Natural killer cell (primary cell): ENCODE measurements around the gene LRRC74B. TPM values are rescaled to one million over a fixed set of nuclear protein-coding genes. Genes with fewer than 3 reads are reported as not detected.
A peak's percentile ranks its signal among the peaks of the same experiment; 100 is the strongest.

Source experiments
- ATAC-seq, 3 donors: fragments of 150-1000 bp in 2 of 3; fragments of 200-7000 bp in 1 of 3; cut with Tn5 transposase; 1 replicate in 1 of 3; 2 replicates in 2 of 3; pipeline ENCODE4 v1.10.0; 2021; ENCODE audit warnings: mild to moderate bottlenecking in 2 of 3, moderate library complexity in 2 of 3
- DNase-seq, 2 donors: peaks; one replicate each; pipeline versions ENCODE4 v3.0.0 to v3.0.0-alpha.2; 2013 to 2021; ENCODE audit warnings: mixed read lengths in 1 of 2
- H3K27ac ChIP-seq: one replicate; pipeline ENCODE4 v1.5.1; 2013; ENCODE audit warnings: mild to moderate bottlenecking, low read length
- H3K27me3 ChIP-seq: one replicate; pipeline ENCODE4 v1.6.1; 2013; ENCODE audit warnings: low read length; ENCODE audit not compliant: control insufficient read depth, insufficient read depth
- H3K36me3 ChIP-seq: one replicate; pipeline ENCODE4 v1.6.1; 2013; ENCODE audit warnings: low read length; ENCODE audit not compliant: control insufficient read depth, insufficient read depth
- H3K4me1 ChIP-seq: one replicate; pipeline ENCODE4 v1.6.1; 2013; ENCODE audit warnings: low read length; ENCODE audit not compliant: control insufficient read depth, insufficient read depth
- H3K4me3 ChIP-seq: one replicate; pipeline ENCODE4 v1.5.1; 2013; ENCODE audit warnings: low read length
- H3K9me3 ChIP-seq: one replicate; pipeline ENCODE4 v1.6.1; 2013; ENCODE audit warnings: low read length; ENCODE audit not compliant: control insufficient read depth, insufficient read depth
- H3K27ac Mint-ChIP-seq, 2 donors: one replicate each; pipeline ENCODE4 v1.8.0; 2022; ENCODE audit warnings: mild to moderate bottlenecking in 2 of 2, mixed read lengths in 2 of 2, moderate library complexity in 1 of 2
- H3K27me3 Mint-ChIP-seq, 2 donors: one replicate each; pipeline ENCODE4 v1.8.0; 2022; ENCODE audit warnings: low read depth in 2 of 2, mixed read lengths in 2 of 2
- H3K36me3 Mint-ChIP-seq: one replicate; pipeline ENCODE4 v1.8.0; 2022; ENCODE audit warnings: mixed read lengths
- H3K4me1 Mint-ChIP-seq, 2 donors: one replicate each; pipeline ENCODE4 v1.8.0; 2022; ENCODE audit warnings: mixed read lengths in 2 of 2
- H3K4me3 Mint-ChIP-seq: one replicate; pipeline ENCODE4 v1.8.0; 2022; ENCODE audit warnings: mild to moderate bottlenecking, moderate library complexity, mixed read lengths
- H3K9me3 Mint-ChIP-seq, 2 donors: one replicate each; pipeline ENCODE4 v1.8.0; 2022; ENCODE audit warnings: mixed read lengths in 2 of 2
- CTCF ChIP-seq: fragments of 200-600 bp; IDR thresholded peaks from one replicate; pipeline ENCODE4 v1.8.0; 2022; ENCODE audit warnings: antibody characterized with exemption
- WGBS: methylation state at CpG from one replicate; pipeline ENCODE4 v1.1.7; 2013; ENCODE audit warnings: missing lambda C conversion rate; ENCODE audit not compliant: insufficient coverage; 5-methylcytosine and 5-hydroxymethylcytosine counted together
- intact Hi-C: fragments of 100-400 bp; cut with micrococcal nuclease; formaldehyde crosslinking; loops from one replicate; pipeline ENCODE4 v1.14.2; 2022
- total RNA-seq, 4 donors: library from RNA; stranded (reverse); fragments of 120-200 nt in 1 of 4; gene quantifications; one replicate each; pipeline versions ENCODE4 v1.2.3 to v1.2.4, GENCODE V29; 2013 to 2022

The LRRC74B gene
- total RNA-seq, 3 donors from 2014 or later (not counting 1 experiment from before 2014, with no cell fraction given), result 0.11 TPM; not detected in 2

GRCh38 chr22:21022507-21022906 is 23.2 kb upstream of the LRRC74B start:
- Histone ChIP-seq H3K27me3 (no peaks in the 10 kb centered on the region), H3K9me3 (no peaks in the 10 kb centered on the region), H3K4me3 (no peak overlapping the region), H3K4me1 (peaks cover 10% of the 10 kb centered on the region), H3K36me3 (no peaks in the 10 kb centered on the region), H3K27ac (no peak overlapping the region)
- ATAC-seq, result no peak
- H3K36me3 Mint-ChIP-seq, result no peaks in the 10 kb centered on the region
- H3K9me3 Mint-ChIP-seq, result no peaks in the 10 kb centered on the region
- no peak overlapping the region for H3K27ac Mint-ChIP-seq
- intact Hi-C loops, result no loop called here
- no peak overlapping the region for H3K4me3 Mint-ChIP-seq
- H3K27me3 Mint-ChIP-seq, result no peaks in the 10 kb centered on the region
- 82% methylated on average over 8 of the region's 10 CpGs for WGBS
- no peak for TF ChIP-seq CTCF
- DNase-seq, result no peak
- peaks cover 6 to 10% of the 10 kb centered on the region in 2 donors for H3K4me1 Mint-ChIP-seq

GRCh38 chr22:21022955-21023614 is 22.7 kb upstream of the LRRC74B start:
- ATAC-seq, result no peak

GRCh38 chr22:21025266-21025665 is 20.5 kb upstream of the LRRC74B start:
- Histone ChIP-seq H3K9me3 (no peaks in the 10 kb centered on the region), H3K27ac (no peak overlapping the region), H3K4me1 (peaks cover 10% of the 10 kb centered on the region), H3K27me3 (no peaks in the 10 kb centered on the region), H3K36me3 (no peaks in the 10 kb centered on the region), H3K4me3 (no peak overlapping the region)
- no peak overlapping the region for H3K4me3 Mint-ChIP-seq
- no peaks in the 10 kb centered on the region for H3K36me3 Mint-ChIP-seq
- DNase-seq (peak in 1 of 2 donors; percentile 31), ATAC-seq (peak in 1 of 3 donors; percentile 48)
- WGBS, result 40% methylated on average over 8 of the region's 8 CpGs
- no peak for TF ChIP-seq CTCF
- peaks cover 6 to 10% of the 10 kb centered on the region in 2 donors for H3K4me1 Mint-ChIP-seq
- intact Hi-C loops, result no loop called here
- H3K9me3 Mint-ChIP-seq, result no peaks in the 10 kb centered on the region
- H3K27ac Mint-ChIP-seq, result peak overlapping the region in 1 of 2 donors; percentile 42
- peaks cover 0 to 3% of the 10 kb centered on the region in 2 donors for H3K27me3 Mint-ChIP-seq

More at GRCh38 chr22:21022955-21023614, 22.7 kb upstream of the LRRC74B start:
- Histone ChIP-seq H3K9me3 (no peaks in the 10 kb centered on the region), H3K27me3 (no peaks in the 10 kb centered on the region), H3K4me1 (peaks cover 10% of the 10 kb centered on the region), H3K36me3 (no peaks in the 10 kb centered on the region), H3K27ac (no peak overlapping the region), H3K4me3 (no peak overlapping the region)
- 83% methylated on average over 13 of the region's 13 CpGs for WGBS
- Mint-ChIP-seq H3K27ac (no peak overlapping the region), H3K4me1 (peaks cover 6 to 10% of the 10 kb centered on the region in 2 donors), H3K36me3 (no peaks in the 10 kb centered on the region), H3K27me3 (no peaks in the 10 kb centered on the region), H3K9me3 (no peaks in the 10 kb centered on the region), H3K4me3 (no peak overlapping the region)
- TF ChIP-seq CTCF, result no peak
- no peak for DNase-seq
- intact Hi-C loops, result no loop called here
